Measurements from ENCODE around the gene WDR83. TPM values are rescaled to one million over a fixed set of nuclear protein-coding genes. Genes with fewer than 3 reads are reported as not detected.

Gene WDR83
- total RNA-seq, 1 experiment from 2014 or later: 10.2 TPM

GRCh38 chr19:12715929-12716328 lies 49.3 kb downstream of the WDR83 start:
- no peak for DNase-seq (ENCODE audit: low read depth)

- DNase-seq (ENCODE audit: low read depth): no peak
Measured at GRCh38 chr19:12720296-12720695, 53.7 kb downstream of the WDR83 start.

GRCh38 chr19:12720851-12721655 lies 54.4 kb downstream of the WDR83 start:
- no peak for DNase-seq (ENCODE audit: low read depth)

- peak; percentile 69 for DNase-seq (ENCODE audit: low read depth)
Measured at GRCh38 chr19:12721656-12722565, 55.3 kb downstream of the WDR83 start.

GRCh38 chr19:12722566-12723380 lies 56.2 kb downstream of the WDR83 start:
- peak; percentile 99 for DNase-seq (ENCODE audit: low read depth)

- no peak for DNase-seq (ENCODE audit: low read depth)
Measured at GRCh38 chr19:12723381-12723640, 56.7 kb downstream of the WDR83 start.

GRCh38 chr19:12723641-12724426 lies 57.2 kb downstream of the WDR83 start, which contains the start of gene TNPO2:
TNPO2 (minus strand) TSS chr19:12723932; CDS start chr19:12720977, 2,955 bp downstream.
- DNase-seq (ENCODE audit: low read depth): peak; percentile 72

Other genes with a start within 250 kb of the WDR83 start
- gene ZNF443, start 225.8 kb upstream of the WDR83 start, total RNA-seq (2014; rRNA removed; shearing (Covaris generic)): 4.8 and 5.8 TPM in 2 replicates
- gene ZNF709, start 182.0 kb upstream of the WDR83 start, total RNA-seq (2014; rRNA removed; shearing (Covaris generic)): 3.0 and 3.5 TPM in 2 replicates
- 2.5 and 3.3 TPM in 2 replicates for gene ZNF564, start 115.3 kb upstream of the WDR83 start, total RNA-seq (2014; rRNA removed; shearing (Covaris generic))
- gene ZNF490, start 56.0 kb upstream of the WDR83 start, total RNA-seq (2014; rRNA removed; shearing (Covaris generic)): 4.7 and 4.9 TPM in 2 replicates
- gene ZNF791, start 55.9 kb upstream of the WDR83 start, total RNA-seq (2014; rRNA removed; shearing (Covaris generic)): 9.6 and 10.8 TPM in 2 replicates
- 22.6 and 25.2 TPM in 2 replicates for gene MAN2B1, start 65 bp upstream of the WDR83 start, total RNA-seq (2014; rRNA removed; shearing (Covaris generic))
- gene DHPS, start 15.1 kb downstream of the WDR83 start, total RNA-seq (2014; rRNA removed; shearing (Covaris generic)): 95.2 and 109 TPM in 2 replicates
- not detected in 2 replicates for gene GNG14, start 21.2 kb downstream of the WDR83 start, total RNA-seq (2014; rRNA removed; shearing (Covaris generic))
- 21.6 and 24.4 TPM in 2 replicates for gene FBXW9, start 29.8 kb downstream of the WDR83 start, total RNA-seq (2014; rRNA removed; shearing (Covaris generic))
- gene TNPO2, start 57.1 kb downstream of the WDR83 start, total RNA-seq (2014; rRNA removed; shearing (Covaris generic)): 28.2 and 29.9 TPM in 2 replicates
- 276 and 304 TPM in 2 replicates for gene TRIR, start 67.9 kb downstream of the WDR83 start, total RNA-seq (2014; rRNA removed; shearing (Covaris generic))
- gene GET3, start 70.7 kb downstream of the WDR83 start, total RNA-seq (2014; rRNA removed; shearing (Covaris generic)): 115 and 127 TPM in 2 replicates
- 0.10 TPM in 1 of 2 replicates, not detected in the other for gene BEST2, start 85.0 kb downstream of the WDR83 start, total RNA-seq (2014; rRNA removed; shearing (Covaris generic))
- 4.0 and 9.0 TPM in 2 replicates for gene HOOK2, start 108.7 kb downstream of the WDR83 start, total RNA-seq (2014; rRNA removed; shearing (Covaris generic))
- 44.1 and 61.9 TPM in 2 replicates for gene JUNB, start 124.7 kb downstream of the WDR83 start, total RNA-seq (2014; rRNA removed; shearing (Covaris generic))
- gene PRDX2, start 135.0 kb downstream of the WDR83 start, total RNA-seq (2014; rRNA removed; shearing (Covaris generic)): 443 and 513 TPM in 2 replicates
- not detected in 2 replicates for gene THSD8, start 135.3 kb downstream of the WDR83 start, total RNA-seq (2014; rRNA removed; shearing (Covaris generic))
- gene RNASEH2A, start 139.8 kb downstream of the WDR83 start, total RNA-seq (2014; rRNA removed; shearing (Covaris generic)): 83.6 and 99.1 TPM in 2 replicates
- gene RTBDN, start 167.8 kb downstream of the WDR83 start, total RNA-seq (2014; rRNA removed; shearing (Covaris generic)): 0.68 TPM in 1 of 2 replicates, not detected in the other
- gene MAST1, start 171.7 kb downstream of the WDR83 start, total RNA-seq (2014; rRNA removed; shearing (Covaris generic)): 0.10 and 1.6 TPM in 2 replicates
- 33.6 and 36.1 TPM in 2 replicates for gene DNASE2, start 214.6 kb downstream of the WDR83 start, total RNA-seq (2014; rRNA removed; shearing (Covaris generic))
- gene KLF1, start 220.4 kb downstream of the WDR83 start, total RNA-seq (2014; rRNA removed; shearing (Covaris generic)): not detected in 2 replicates
- gene GCDH, start 224.4 kb downstream of the WDR83 start, total RNA-seq (2014; rRNA removed; shearing (Covaris generic)): 29.1 and 40.5 TPM in 2 replicates

All from RPMI7951 (cell line).